ENCODE measurements around the gene IL1RL2.

Gene IL1RL2

GRCh38 chr2:102269200-102269524 is 82.3 kb downstream of the IL1RL2 start:
- DNase-seq = no peak

GRCh38 chr2:102271844-102272243 is 85.0 kb downstream of the IL1RL2 start:
- no peak for DNase-seq

- no peak for DNase-seq
Measured at GRCh38 chr2:102273619-102274211, 86.9 kb downstream of the IL1RL2 start.

GRCh38 chr2:102276549-102277201 is 89.9 kb downstream of the IL1RL2 start:
- DNase-seq = no peak

DNA sequence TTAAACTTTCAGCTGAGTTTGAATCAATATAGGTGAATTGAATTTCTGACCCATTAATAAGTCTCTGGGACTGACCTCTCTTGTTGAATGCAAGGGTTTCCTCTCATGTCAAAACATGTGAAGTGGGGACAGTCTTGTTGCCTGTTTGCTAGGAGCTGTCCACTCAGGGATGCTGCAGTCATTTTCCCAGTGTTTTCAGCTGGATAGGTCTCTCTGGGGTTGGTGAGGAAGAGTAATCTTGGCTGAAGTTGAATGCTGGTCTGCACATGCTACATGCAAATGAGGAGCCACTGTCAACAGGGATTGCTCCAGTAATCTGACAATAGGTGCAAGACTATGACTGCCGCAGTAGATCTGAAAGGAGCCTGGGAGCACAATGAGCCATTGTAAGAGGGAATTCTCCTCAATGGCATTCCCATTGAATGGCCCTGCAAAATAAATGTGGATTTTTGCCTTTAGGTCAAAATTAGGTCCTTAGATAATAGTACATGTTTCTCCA is 90.4 kb downstream of the IL1RL2 start:
- DNase-seq = no peak

- DNase-seq = no peak
Measured at GRCh38 chr2:102278720-102279390, 92.0 kb downstream of the IL1RL2 start.

GRCh38 chr2:102279391-102279735 is 92.5 kb downstream of the IL1RL2 start:
- no peak for DNase-seq

GRCh38 chr2:102282678-102283091 is 95.9 kb downstream of the IL1RL2 start:
- no peak for DNase-seq

DNA sequence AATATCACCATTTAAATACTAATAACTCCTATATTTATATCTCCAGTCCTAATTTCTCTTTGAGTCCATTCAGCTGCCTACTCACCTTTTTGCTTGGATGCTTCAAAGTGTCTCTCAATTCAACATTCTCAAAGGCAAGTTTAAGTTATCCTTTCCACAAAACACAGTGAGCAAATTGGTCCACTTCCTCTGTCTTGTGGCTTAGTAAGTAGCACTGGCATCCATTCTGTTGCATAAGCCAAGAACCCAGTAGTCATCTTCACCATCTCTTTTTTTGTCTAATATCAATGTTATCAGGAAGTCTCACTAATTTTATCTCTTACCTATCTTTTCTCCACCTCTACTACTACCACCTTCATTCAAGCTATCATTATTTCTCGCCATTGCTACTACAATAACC is 97.2 kb downstream of the IL1RL2 start:
- DNase-seq = no peak

GRCh38 chr2:102284611-102285010 is 97.8 kb downstream of the IL1RL2 start:
- no peak for DNase-seq

- no peak for DNase-seq
Measured at GRCh38 chr2:102285368-102285767, 98.5 kb downstream of the IL1RL2 start.

- DNase-seq = no peak
Measured at GRCh38 chr2:102286041-102286440, 99.2 kb downstream of the IL1RL2 start.

DNA sequence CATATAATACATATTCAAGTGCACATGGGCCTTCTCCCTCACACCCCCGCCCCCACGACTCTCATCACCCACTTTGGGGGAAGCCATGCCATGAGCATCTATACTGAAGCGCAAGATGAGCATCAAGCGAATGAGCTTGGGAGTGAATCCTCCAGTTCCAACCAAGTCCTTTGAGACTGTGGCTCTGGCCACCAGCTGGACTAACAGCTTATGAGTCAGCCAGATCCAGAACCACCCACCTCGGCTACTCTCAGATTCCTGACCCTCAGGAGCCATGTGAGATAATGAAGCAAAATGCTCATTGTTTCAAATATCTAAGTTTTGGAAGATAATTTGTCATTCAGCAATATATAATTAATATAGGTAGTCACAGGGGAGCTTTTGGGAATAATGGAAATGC is 102.3 kb downstream of the IL1RL2 start:
- no peak for DNase-seq
